ENCODE measurements around the gene ATP8A2.

GRCh38 chr13:26011996-26012821, 640.4 kb downstream of the ATP8A2 start:
- TF ChIP-seq POLR2AphosphoS2 (IDR thresholded peaks at IDR 0.05; ENCODE audit: low read depth, low read length), result no peak
- no peak for TF ChIP-seq PKNOX1 (IDR thresholded peaks at IDR 0.05)
- no peak for TF ChIP-seq CTCF (IDR thresholded peaks at IDR 0.05 in 2 of 3, conservative IDR thresholded peaks at IDR 0.05 in 1 of 3; ENCODE audit: control insufficient read depth in 2 of 3, extremely low read depth in 1 of 3, insufficient read depth in 1 of 3, low read depth in 3 of 3, low read length in 3 of 3)
- TF ChIP-seq TAF1 (IDR thresholded peaks at IDR 0.05; ENCODE audit: borderline replicate concordance, low read depth, low read length), result no peak
- no peak for TF ChIP-seq ZZZ3 (IDR thresholded peaks at IDR 0.05; ENCODE audit: control insufficient read depth, insufficient read length, low read depth)
- no peak for TF ChIP-seq NR2C2 (IDR thresholded peaks at IDR 0.05; ENCODE audit: borderline replicate concordance, control insufficient read depth, insufficient read length, low read depth)
- TF ChIP-seq BCLAF1 (IDR thresholded peaks at IDR 0.05), result no peak
- no peak; the same call in 1 of the 2 replicates for TF ChIP-seq POLR2A (IDR thresholded peaks at IDR 0.05; ENCODE audit: low read depth, low read length)
- no peak for TF ChIP-seq NFIC (IDR thresholded peaks at IDR 0.05; ENCODE audit: low read depth, low read length)
- no peak for TF ChIP-seq CEBPZ (IDR thresholded peaks at IDR 0.05; ENCODE audit: low read depth, low read length)
- no peak for TF ChIP-seq STAT1 (conservative IDR thresholded peaks at IDR 0.05)
- TF ChIP-seq FOXK2 (IDR thresholded peaks at IDR 0.05), result no peak
- TF ChIP-seq SUZ12 (IDR thresholded peaks at IDR 0.05; ENCODE audit: unreplicated experiment), result no peak
- TF ChIP-seq USF1 (IDR thresholded peaks at IDR 0.05; ENCODE audit: borderline replicate concordance, extremely low read length, insufficient read depth, low read depth, low read length), result no peak

Measured in GM12878 (cell line).